ENCODE results near the gene BAZ1B.
"Not testable (repeated sequence)": the region's sequence is repeated elsewhere in the genome, so short reads cannot be mapped to it uniquely, and the experiment has no call there.

Gene BAZ1B

DNA sequence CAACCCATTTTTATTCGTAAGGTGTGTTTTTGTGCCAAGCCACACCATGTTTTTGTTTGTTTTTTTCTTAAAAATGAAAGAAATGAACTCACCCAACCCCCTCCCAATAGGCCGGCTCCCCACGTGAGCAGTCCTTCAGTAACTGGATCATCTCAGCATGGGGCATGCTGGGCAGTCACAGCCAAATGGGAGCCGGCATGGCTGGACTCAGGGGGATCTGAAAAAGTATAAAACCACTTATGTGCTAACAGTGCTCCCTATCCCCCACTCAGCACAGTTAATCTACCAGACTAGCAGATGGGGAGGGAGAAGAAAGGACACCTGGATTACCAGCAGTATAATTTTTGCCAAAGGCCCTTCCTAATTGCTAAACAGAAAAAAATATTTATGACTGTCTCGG lies 39.3 kb downstream of the BAZ1B start:
- TF ChIP-seq ESRRG (CRISPR knock-in tag; IDR thresholded peaks at IDR 0.05) (no peak), CSDC2 (CRISPR knock-in tag; IDR thresholded peaks at IDR 0.05) (no peak), BACH2 (CRISPR knock-in tag; IDR thresholded peaks at IDR 0.05; ENCODE audit: borderline replicate concordance) (no peak)
- TF ChIP-seq, protein P1, sequence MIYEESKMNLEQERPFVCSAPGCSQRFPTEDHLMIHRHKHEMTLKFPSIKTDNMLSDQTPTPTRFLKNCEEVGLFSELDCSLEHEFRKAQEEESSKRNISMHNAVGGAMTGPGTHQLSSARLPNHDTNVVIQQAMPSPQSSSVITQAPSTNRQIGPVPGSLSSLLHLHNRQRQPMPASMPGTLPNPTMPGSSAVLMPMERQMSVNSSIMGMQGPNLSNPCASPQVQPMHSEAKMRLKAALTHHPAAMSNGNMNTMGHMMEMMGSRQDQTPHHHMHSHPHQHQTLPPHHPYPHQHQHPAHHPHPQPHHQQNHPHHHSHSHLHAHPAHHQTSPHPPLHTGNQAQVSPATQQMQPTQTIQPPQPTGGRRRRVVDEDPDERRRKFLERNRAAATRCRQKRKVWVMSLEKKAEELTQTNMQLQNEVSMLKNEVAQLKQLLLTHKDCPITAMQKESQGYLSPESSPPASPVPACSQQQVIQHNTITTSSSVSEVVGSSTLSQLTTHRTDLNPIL (CRISPR knock-in tag; IDR thresholded peaks at IDR 0.05; ENCODE audit: low read depth), result no peak
- no peak; the same call in 2 of the 3 replicates for ATAC-seq

DNA sequence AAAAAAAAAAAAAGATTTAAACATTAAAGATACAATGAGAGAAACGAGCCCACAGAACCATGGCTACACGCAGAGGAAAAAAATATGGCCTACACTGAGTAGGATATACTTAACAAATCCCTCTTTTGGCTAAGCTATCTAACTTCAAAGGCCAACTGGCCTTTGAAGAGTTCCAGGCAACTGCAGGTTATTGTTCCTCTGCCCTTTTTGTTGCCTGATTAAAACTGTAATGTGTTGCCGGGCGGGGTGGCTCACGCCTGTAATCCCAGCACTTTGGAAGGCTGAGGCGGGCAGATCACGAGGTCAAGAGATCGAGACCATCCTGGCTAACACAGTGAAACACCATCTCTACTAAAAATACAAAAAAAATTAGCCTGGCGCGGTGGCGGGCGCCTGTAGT lies 40.6 kb downstream of the BAZ1B start:
- ATAC-seq, result not testable (repeated sequence)

DNA sequence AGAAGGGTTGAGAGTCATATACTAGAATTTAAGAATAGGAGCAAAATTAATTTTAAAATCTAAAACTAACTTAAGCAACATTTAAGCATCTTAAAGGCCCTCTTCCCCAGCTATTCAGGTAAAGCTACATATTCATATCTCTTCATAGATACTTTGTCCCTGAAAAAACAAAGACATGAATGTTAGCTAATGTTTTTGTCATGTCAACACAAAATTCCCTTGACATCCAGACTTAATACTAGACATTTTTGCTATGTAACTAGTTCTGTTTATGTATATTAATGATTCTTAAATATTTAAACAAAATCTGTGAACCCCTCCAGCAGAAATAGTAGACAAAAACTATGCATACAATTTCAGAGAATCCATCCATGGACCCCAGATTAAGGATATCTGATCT lies 43.5 kb downstream of the BAZ1B start:
- no peak for ATAC-seq
- TF ChIP-seq, protein P2, sequence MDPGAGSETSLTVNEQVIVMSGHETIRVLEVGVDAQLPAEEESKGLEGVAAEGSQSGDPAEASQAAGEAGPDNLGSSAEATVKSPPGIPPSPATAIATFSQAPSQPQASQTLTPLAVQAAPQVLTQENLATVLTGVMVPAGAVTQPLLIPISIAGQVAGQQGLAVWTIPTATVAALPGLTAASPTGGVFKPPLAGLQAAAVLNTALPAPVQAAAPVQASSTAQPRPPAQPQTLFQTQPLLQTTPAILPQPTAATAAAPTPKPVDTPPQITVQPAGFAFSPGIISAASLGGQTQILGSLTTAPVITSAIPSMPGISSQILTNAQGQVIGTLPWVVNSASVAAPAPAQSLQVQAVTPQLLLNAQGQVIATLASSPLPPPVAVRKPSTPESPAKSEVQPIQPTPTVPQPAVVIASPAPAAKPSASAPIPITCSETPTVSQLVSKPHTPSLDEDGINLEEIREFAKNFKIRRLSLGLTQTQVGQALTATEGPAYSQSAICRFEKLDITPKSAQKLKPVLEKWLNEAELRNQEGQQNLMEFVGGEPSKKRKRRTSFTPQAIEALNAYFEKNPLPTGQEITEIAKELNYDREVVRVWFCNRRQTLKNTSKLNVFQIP (CRISPR knock-in tag; IDR thresholded peaks at IDR 0.05; ENCODE audit: borderline replicate concordance, low read depth), result no peak
- no peak for TF ChIP-seq ESRRG (CRISPR knock-in tag; IDR thresholded peaks at IDR 0.05)
- no peak for TF ChIP-seq ZNF565 (CRISPR knock-in tag; conservative IDR thresholded peaks at IDR 0.05; ENCODE audit: low read depth)
- TF ChIP-seq, protein P3, sequence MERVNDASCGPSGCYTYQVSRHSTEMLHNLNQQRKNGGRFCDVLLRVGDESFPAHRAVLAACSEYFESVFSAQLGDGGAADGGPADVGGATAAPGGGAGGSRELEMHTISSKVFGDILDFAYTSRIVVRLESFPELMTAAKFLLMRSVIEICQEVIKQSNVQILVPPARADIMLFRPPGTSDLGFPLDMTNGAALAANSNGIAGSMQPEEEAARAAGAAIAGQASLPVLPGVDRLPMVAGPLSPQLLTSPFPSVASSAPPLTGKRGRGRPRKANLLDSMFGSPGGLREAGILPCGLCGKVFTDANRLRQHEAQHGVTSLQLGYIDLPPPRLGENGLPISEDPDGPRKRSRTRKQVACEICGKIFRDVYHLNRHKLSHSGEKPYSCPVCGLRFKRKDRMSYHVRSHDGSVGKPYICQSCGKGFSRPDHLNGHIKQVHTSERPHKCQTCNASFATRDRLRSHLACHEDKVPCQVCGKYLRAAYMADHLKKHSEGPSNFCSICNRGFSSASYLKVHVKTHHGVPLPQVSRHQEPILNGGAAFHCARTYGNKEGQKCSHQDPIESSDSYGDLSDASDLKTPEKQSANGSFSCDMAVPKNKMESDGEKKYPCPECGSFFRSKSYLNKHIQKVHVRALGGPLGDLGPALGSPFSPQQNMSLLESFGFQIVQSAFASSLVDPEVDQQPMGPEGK (CRISPR knock-in tag; IDR thresholded peaks at IDR 0.05; ENCODE audit: borderline replicate concordance), result no peak
- no peak for TF ChIP-seq GLIS3 (CRISPR knock-in tag; IDR thresholded peaks at IDR 0.05)
- no peak for TF ChIP-seq ARNTL (CRISPR knock-in tag; IDR thresholded peaks at IDR 0.05; ENCODE audit: borderline replicate concordance, low read depth)
- TF ChIP-seq ZFP3 (CRISPR knock-in tag; IDR thresholded peaks at IDR 0.05), result no peak
- no peak for TF ChIP-seq SNAI2 (CRISPR knock-in tag; IDR thresholded peaks at IDR 0.05)
- TF ChIP-seq, protein P4, sequence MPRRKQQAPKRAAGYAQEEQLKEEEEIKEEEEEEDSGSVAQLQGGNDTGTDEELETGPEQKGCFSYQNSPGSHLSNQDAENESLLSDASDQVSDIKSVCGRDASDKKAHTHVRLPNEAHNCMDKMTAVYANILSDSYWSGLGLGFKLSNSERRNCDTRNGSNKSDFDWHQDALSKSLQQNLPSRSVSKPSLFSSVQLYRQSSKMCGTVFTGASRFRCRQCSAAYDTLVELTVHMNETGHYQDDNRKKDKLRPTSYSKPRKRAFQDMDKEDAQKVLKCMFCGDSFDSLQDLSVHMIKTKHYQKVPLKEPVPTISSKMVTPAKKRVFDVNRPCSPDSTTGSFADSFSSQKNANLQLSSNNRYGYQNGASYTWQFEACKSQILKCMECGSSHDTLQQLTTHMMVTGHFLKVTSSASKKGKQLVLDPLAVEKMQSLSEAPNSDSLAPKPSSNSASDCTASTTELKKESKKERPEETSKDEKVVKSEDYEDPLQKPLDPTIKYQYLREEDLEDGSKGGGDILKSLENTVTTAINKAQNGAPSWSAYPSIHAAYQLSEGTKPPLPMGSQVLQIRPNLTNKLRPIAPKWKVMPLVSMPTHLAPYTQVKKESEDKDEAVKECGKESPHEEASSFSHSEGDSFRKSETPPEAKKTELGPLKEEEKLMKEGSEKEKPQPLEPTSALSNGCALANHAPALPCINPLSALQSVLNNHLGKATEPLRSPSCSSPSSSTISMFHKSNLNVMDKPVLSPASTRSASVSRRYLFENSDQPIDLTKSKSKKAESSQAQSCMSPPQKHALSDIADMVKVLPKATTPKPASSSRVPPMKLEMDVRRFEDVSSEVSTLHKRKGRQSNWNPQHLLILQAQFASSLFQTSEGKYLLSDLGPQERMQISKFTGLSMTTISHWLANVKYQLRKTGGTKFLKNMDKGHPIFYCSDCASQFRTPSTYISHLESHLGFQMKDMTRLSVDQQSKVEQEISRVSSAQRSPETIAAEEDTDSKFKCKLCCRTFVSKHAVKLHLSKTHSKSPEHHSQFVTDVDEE (CRISPR knock-in tag; IDR thresholded peaks at IDR 0.05), result no peak

DNA sequence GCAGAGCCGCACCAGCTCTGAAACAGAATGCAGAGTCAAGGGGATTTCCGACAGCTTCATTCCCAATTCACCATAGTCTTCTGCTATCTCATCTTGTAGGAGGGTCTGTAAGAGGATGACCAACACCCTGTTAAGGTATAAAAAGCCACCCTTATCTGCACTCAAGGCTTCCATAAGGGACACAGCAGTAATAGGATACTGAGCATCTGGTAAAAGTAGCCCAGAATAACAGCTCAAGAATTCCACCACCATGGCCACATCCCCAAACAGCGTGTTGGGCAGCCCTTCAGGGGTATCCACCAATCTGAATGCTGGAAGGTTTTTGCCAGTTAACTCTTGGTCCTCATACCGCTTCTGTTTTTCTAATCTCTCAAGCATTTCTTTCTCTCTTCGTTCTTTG lies 44.7 kb downstream of the BAZ1B start:
- TF ChIP-seq ZFP30 (CRISPR knock-in tag; IDR thresholded peaks at IDR 0.05), result no peak
- TF ChIP-seq ZFP3 (CRISPR knock-in tag; IDR thresholded peaks at IDR 0.05), result no peak
- TF ChIP-seq BACH2 (CRISPR knock-in tag; IDR thresholded peaks at IDR 0.05; ENCODE audit: borderline replicate concordance), result no peak
- no peak for ATAC-seq

DNA sequence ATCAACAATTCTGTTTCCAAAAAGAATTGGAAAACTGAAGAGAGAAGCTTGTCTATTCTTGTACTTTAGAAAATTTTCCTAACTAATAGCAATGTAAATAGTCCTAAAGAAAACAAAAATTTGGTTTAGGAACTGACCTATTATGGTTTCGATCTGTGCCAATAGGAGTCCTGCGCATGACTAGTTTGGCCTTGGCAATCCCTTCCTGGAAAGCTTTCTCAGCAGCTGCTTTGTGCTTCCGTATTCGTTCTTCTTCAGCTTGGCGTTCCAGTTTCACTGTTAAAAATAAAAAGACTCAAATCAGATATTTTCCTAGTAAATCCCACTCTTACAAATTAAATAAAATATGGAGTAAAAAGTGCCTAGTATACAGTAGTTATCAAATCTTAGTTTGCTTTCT lies 51.9 kb downstream of the BAZ1B start:
- no peak for ATAC-seq
- TF ChIP-seq RARB (CRISPR knock-in tag; IDR thresholded peaks at IDR 0.05) (no peak), CSDC2 (CRISPR knock-in tag; IDR thresholded peaks at IDR 0.05) (no peak), TOX (CRISPR knock-in tag; IDR thresholded peaks at IDR 0.05; ENCODE audit: borderline replicate concordance) (no peak), OSR1 (CRISPR knock-in tag; IDR thresholded peaks at IDR 0.05) (no peak), BACH2 (CRISPR knock-in tag; IDR thresholded peaks at IDR 0.05; ENCODE audit: borderline replicate concordance) (no peak), ZNF8 (CRISPR knock-in tag; IDR thresholded peaks at IDR 0.05) (no peak), ESRRG (CRISPR knock-in tag; IDR thresholded peaks at IDR 0.05) (no peak), ZNF565 (CRISPR knock-in tag; conservative IDR thresholded peaks at IDR 0.05; ENCODE audit: low read depth) (no peak), ZNF70 (CRISPR knock-in tag; IDR thresholded peaks at IDR 0.05) (no peak), ARNTL (CRISPR knock-in tag; IDR thresholded peaks at IDR 0.05; ENCODE audit: borderline replicate concordance, low read depth) (no peak), ZFP30 (CRISPR knock-in tag; IDR thresholded peaks at IDR 0.05) (no peak), SNAI2 (CRISPR knock-in tag; IDR thresholded peaks at IDR 0.05) (no peak)
- TF ChIP-seq, protein P1 (CRISPR knock-in tag; IDR thresholded peaks at IDR 0.05; ENCODE audit: low read depth), result no peak
- TF ChIP-seq, protein P4 (CRISPR knock-in tag; IDR thresholded peaks at IDR 0.05), result no peak

DNA sequence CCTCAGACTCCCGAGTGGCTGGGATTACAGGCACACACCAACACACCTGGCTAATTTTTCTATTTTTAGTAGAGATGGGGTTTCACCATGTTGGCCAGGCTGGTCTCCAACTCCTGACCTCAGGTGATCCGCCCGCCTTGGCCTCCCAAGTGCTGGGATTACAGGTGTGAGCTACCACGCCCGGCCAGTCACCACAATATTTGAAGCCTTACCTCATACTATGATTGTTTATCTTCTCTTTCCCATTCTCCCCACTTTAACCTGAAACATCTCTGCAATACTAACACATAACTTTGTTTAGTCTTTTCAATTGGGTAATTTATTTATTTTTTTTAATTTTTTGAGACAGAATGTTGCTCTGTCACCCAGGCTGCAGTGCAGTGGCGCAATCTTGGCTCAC lies 55.0 kb downstream of the BAZ1B start:
- not testable (repeated sequence) for ATAC-seq

Measured in SK-N-SH treated with all-trans-retinoic acid at 6 μM for 48 hours (cell line).